ENCODE data around the gene ELOB.

The ELOB gene

DNA sequence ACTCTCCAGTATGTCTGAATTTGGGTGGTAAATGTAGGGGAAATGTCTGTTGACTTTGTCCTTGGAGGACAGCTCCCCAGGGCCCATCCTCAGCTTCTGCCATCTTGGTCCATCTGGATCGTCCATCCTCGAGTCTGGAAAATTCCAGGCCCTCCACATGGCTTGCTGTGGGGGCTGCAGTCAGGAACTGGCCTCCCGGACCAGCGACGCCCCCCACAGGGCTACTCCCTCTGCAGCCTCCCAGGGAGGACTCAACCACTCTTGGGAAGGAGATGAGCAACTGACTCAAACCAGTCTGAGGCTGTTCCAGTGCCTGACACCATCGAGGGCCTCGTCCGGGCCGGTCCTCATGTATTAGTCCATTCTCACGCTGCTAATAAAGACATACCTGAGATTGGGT is 47.5 kb upstream of the ELOB start:
- H3K36me3 ChIP-seq (ENCODE audit: control insufficient read depth in 2 of 2, insufficient read depth in 1 of 2, low read length in 2 of 2) = no peaks in the 10 kb centered on the region
- TF ChIP-seq GLIS1 (tag by site-specific recombination; IDR thresholded peaks at IDR 0.05) (peak; percentile 72), PRDM10 (tag by site-specific recombination; IDR thresholded peaks at IDR 0.05) (0 out of 2 replicates have a peak, but pooled peaks have one; percentile 11), HOXC10 (CRISPR knock-in tag; IDR thresholded peaks at IDR 0.05) (no peak)
- CTCF ChIA-PET = interaction anchor here (0.6 to 1.1 kb wide), 2 partner anchors 16 to 102 kb away, joined by 3 read pairs; no protein-coding TSS in a partner anchor
- H3K9me3 ChIP-seq (ENCODE audit: control insufficient read depth, insufficient read depth, low read depth, low read length) = no peaks in the 10 kb centered on the region
- H3K4me3 ChIP-seq (ENCODE audit: low read depth, low read length) = no peak overlapping the region
- H3K4me1 ChIP-seq (ENCODE audit: control insufficient read depth, insufficient read depth, low read length) = no peaks in the 10 kb centered on the region
- no peak overlapping the region for H3K27ac ChIP-seq (ENCODE audit: extremely low read depth, low read depth, low read length)
- POLR2A ChIA-PET = no interaction called here

GRCh38 chr16:2822496-2822895 is 45.4 kb upstream of the ELOB start:
- H3K9me3 ChIP-seq (ENCODE audit: control insufficient read depth, insufficient read depth, low read depth, low read length) = no peaks in the 10 kb centered on the region
- no peaks in the 10 kb centered on the region for H3K4me1 ChIP-seq (ENCODE audit: control insufficient read depth, insufficient read depth, low read length)
- POLR2A ChIA-PET = interaction anchor here (0.6 kb wide), 1 partner anchor 14 kb away, joined by 3 read pairs; no protein-coding TSS in a partner anchor
- H3K36me3 ChIP-seq (ENCODE audit: control insufficient read depth in 2 of 2, insufficient read depth in 1 of 2, low read length in 2 of 2) = no peaks in the 10 kb centered on the region
- TF ChIP-seq ZNF610 (tag by site-specific recombination; IDR thresholded peaks at IDR 0.05; ENCODE audit: borderline replicate concordance) (no peak), ZNF785 (tag by site-specific recombination; IDR thresholded peaks at IDR 0.05) (no peak)
- TF ChIP-seq, protein P1, sequence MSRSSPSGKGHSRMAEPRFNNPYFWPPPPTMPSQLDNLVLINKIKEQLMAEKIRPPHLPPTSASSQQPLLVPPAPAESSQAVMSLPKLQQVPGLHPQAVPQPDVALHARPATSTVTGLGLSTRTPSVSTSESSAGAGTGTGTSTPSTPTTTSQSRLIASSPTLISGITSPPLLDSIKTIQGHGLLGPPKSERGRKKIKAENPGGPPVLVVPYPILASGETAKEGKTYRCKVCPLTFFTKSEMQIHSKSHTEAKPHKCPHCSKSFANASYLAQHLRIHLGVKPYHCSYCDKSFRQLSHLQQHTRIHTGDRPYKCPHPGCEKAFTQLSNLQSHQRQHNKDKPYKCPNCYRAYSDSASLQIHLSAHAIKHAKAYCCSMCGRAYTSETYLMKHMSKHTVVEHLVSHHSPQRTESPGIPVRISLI (tag by site-specific recombination; IDR thresholded peaks at IDR 0.05) = no peak
- H3K4me3 ChIP-seq (ENCODE audit: low read depth, low read length) = no peak overlapping the region
- no peak overlapping the region for H3K27ac ChIP-seq (ENCODE audit: extremely low read depth, low read depth, low read length)
- CTCF ChIA-PET = interaction anchor here (1.1 to 1.4 kb wide), 5 partner anchors 9 to 49 kb away, joined by 3 to 6 read pairs (median 4); partner anchors contain the start of gene ELOB

DNA sequence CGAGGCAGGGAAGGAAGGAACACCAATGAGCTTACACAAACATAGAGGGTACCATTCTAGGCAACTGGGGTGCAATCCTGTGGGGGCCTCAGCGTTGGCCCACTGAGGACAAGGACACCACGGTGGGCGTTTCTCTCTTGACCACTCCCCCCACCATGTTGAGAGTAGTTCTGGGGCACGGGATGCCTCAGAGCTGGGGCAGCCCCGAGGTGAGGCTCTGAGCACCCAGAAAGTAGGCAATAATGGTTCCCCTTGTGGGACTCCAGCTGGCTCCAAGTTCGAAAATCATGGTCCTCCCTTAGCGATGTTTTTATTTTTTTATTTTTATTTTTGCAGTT is 45.0 kb upstream of the ELOB start:
- H3K9me3 ChIP-seq (ENCODE audit: control insufficient read depth, insufficient read depth, low read depth, low read length) = no peaks in the 10 kb centered on the region
- no peak overlapping the region for H3K4me3 ChIP-seq (ENCODE audit: low read depth, low read length)
- ChIA-PET POLR2A (interaction anchor here (0.6 kb wide), 1 partner anchor 15 kb away, joined by 3 read pairs; no protein-coding TSS in a partner anchor), CTCF (interaction anchor here (0.6 to 1.3 kb wide), 5 partner anchors 10 to 1551 kb away, joined by 3 to 6 read pairs (median 4); partner anchors contain the start of gene ELOB)
- H3K4me1 ChIP-seq (ENCODE audit: control insufficient read depth, insufficient read depth, low read length) = no peaks in the 10 kb centered on the region
- no peak overlapping the region for H3K27ac ChIP-seq (ENCODE audit: extremely low read depth, low read depth, low read length)
- H3K36me3 ChIP-seq (ENCODE audit: control insufficient read depth in 2 of 2, insufficient read depth in 1 of 2, low read length in 2 of 2) = no peaks in the 10 kb centered on the region
- TF ChIP-seq ZNF121 (tag by site-specific recombination; IDR thresholded peaks at IDR 0.05) (no peak), RBAK (tag by site-specific recombination; IDR thresholded peaks at IDR 0.05) (no peak), ZNF23 (tag by site-specific recombination; IDR thresholded peaks at IDR 0.05; ENCODE audit: borderline replicate concordance) (no peak), ZNF670 (tag by site-specific recombination; IDR thresholded peaks at IDR 0.05; ENCODE audit: low read depth) (no peak), TCF7L2 (IDR thresholded peaks at IDR 0.05; ENCODE audit: borderline replicate concordance, low read depth, low read length) (no peak), ZNF76 (tag by site-specific recombination; IDR thresholded peaks at IDR 0.05; ENCODE audit: borderline replicate concordance, low read depth) (no peak), ZNF394 (tag by site-specific recombination; IDR thresholded peaks at IDR 0.05; ENCODE audit: borderline replicate concordance) (no peak), ZNF404 (tag by site-specific recombination; IDR thresholded peaks at IDR 0.05) (no peak), ZNF112 (tag by site-specific recombination; IDR thresholded peaks at IDR 0.05) (no peak), ZNF610 (tag by site-specific recombination; IDR thresholded peaks at IDR 0.05; ENCODE audit: borderline replicate concordance) (no peak), SALL2 (tag by site-specific recombination; IDR thresholded peaks at IDR 0.05; ENCODE audit: borderline replicate concordance) (no peak)
